ENCODE results near the gene AKNA.

- no peak for TF ChIP-seq EZH2 (IDR thresholded peaks at IDR 0.05)
- no peak for TF ChIP-seq CTCF (IDR thresholded peaks at IDR 0.05 in 2 of 3, conservative IDR thresholded peaks at IDR 0.05 in 1 of 3; ENCODE audit: borderline replicate concordance in 1 of 3, insufficient read depth in 1 of 3, low read depth in 2 of 3, low read length in 2 of 3)
- TF ChIP-seq POLR2A (IDR thresholded peaks at IDR 0.05; ENCODE audit: borderline replicate concordance, extremely low read depth, insufficient read depth, insufficient read length), result no peak
These were observed 84.2 kb downstream of the AKNA start for GRCh38 chr9:114303571-114303970.
